ENCODE data around the gene SOD1. TPM values are rescaled to one million over a fixed set of nuclear protein-coding genes. Genes with fewer than 3 reads are reported as not detected.

The SOD1 gene
- total and polyA plus RNA-seq, 2 donors (not counting 3 experiments of a cell fraction or from before 2014, with no cell fraction given), result 198 to 268 TPM

- H3K27me3 ChIP-seq (ENCODE audit: control insufficient read depth in 2 of 2, insufficient read depth in 2 of 2, low read length in 2 of 2), result no peaks in the 10 kb centered on the region
- no TSS peak for BruUV-seq (replicated peaks)
- H3K9me3 ChIP-seq (replicated peaks; ENCODE audit: control insufficient read depth, insufficient read depth, low read length), result no peaks in the 10 kb centered on the region
- no peak overlapping the region for H3K4me3 ChIP-seq (replicated peaks in 1 of 3; ENCODE audit: insufficient read depth in 1 of 3, low read depth in 1 of 3, low read length in 3 of 3)
- no peak overlapping the region for H3K27ac ChIP-seq (ENCODE audit: insufficient read depth, low read depth, low read length)
- TF ChIP-seq JUN (IDR thresholded peaks at IDR 0.05; ENCODE audit: borderline replicate concordance, insufficient read depth, insufficient read length, low read depth), result no peak
- peaks cover 12% of the 10 kb centered on the region for H4K20me1 ChIP-seq (replicated peaks; ENCODE audit: control insufficient read depth, extremely low read depth, insufficient read depth, low read length)
- FAIRE-seq (no peak), DNase-seq (ENCODE audit: low read depth, low spot score) (peak; percentile 45)
- H3K79me2 ChIP-seq (ENCODE audit: control insufficient read depth, insufficient read depth, low read length), result peaks cover 98% of the 10 kb centered on the region
- no peaks in the 10 kb centered on the region for H3K9me1 ChIP-seq (replicated peaks; ENCODE audit: control insufficient read depth, extremely low read depth, insufficient read depth, low read length)
- CTCF ChIA-PET, result interaction anchor here (0.6 to 1.5 kb wide), 2 partner anchors 28 to 36 kb away, joined by 3 read pairs; no protein-coding TSS in a partner anchor
- no peak overlapping the region for H3K4me2 ChIP-seq (ENCODE audit: insufficient read depth, low read length)
- POLR2A ChIA-PET, result no interaction called here
- dilution Hi-C loops (cut with MboI; ENCODE audit: extremely low pct_ligation_motif_present, low sequenced_read_pairs), result no loop called here
- intact Hi-C loops (cut with micrococcal nuclease), result no loop called here
- H3K9ac ChIP-seq (replicated peaks; ENCODE audit: extremely low read depth, insufficient read depth, low read length), result no peak overlapping the region
- peaks cover 4% of the 10 kb centered on the region for H3K4me1 ChIP-seq (ENCODE audit: control insufficient read depth, extremely low read depth, insufficient read depth, low read length)
- H3K36me3 ChIP-seq (ENCODE audit: control insufficient read depth in 2 of 2, extremely low read depth in 1 of 2, insufficient read depth in 2 of 2, low read length in 2 of 2), result no peaks in the 10 kb centered on the region
- H2AFZ ChIP-seq (ENCODE audit: low read depth, low read length), result no peak overlapping the region
Measured at GRCh38 chr21:31710586-31710985, 51.1 kb downstream of the SOD1 start.

- ChIA-PET POLR2A (no interaction called here), CTCF (interaction anchor here (0.6 to 1.5 kb wide), 2 partner anchors 27 to 37 kb away, joined by 3 read pairs; no protein-coding TSS in a partner anchor)
- H4K20me1 ChIP-seq (replicated peaks; ENCODE audit: control insufficient read depth, extremely low read depth, insufficient read depth, low read length), result peaks cover 10% of the 10 kb centered on the region
- TF ChIP-seq CTCF (IDR thresholded peaks at IDR 0.05; ENCODE audit: extremely low read depth in 1 of 2, insufficient read depth in 1 of 2, low read depth in 1 of 2, low read length in 2 of 2) (no peak), EZH2 (IDR thresholded peaks at IDR 0.05; ENCODE audit: borderline replicate concordance, low read depth, low read length, severe bottlenecking) (no peak)
- peaks cover 4% of the 10 kb centered on the region for H3K4me1 ChIP-seq (ENCODE audit: control insufficient read depth, extremely low read depth, insufficient read depth, low read length)
- H2AFZ ChIP-seq (ENCODE audit: low read depth, low read length), result no peak overlapping the region
- H3K36me3 ChIP-seq (ENCODE audit: control insufficient read depth in 2 of 2, extremely low read depth in 1 of 2, insufficient read depth in 2 of 2, low read length in 2 of 2), result no peaks in the 10 kb centered on the region
- no peak for DNase-seq (ENCODE audit: low read depth, low spot score)
- no peaks in the 10 kb centered on the region for H3K9me1 ChIP-seq (replicated peaks; ENCODE audit: control insufficient read depth, extremely low read depth, insufficient read depth, low read length)
- dilution Hi-C loops (cut with MboI; ENCODE audit: extremely low pct_ligation_motif_present, low sequenced_read_pairs) (no loop called here), intact Hi-C loops (cut with micrococcal nuclease) (no loop called here)
- no peaks in the 10 kb centered on the region for H3K9me3 ChIP-seq (replicated peaks; ENCODE audit: control insufficient read depth, insufficient read depth, low read length)
- no TSS peak for BruUV-seq (replicated peaks)
- no peak overlapping the region for H3K4me2 ChIP-seq (ENCODE audit: insufficient read depth, low read length)
- H3K79me2 ChIP-seq (ENCODE audit: control insufficient read depth, insufficient read depth, low read length), result peaks cover 98% of the 10 kb centered on the region
- H3K27me3 ChIP-seq (ENCODE audit: control insufficient read depth in 2 of 2, insufficient read depth in 2 of 2, low read length in 2 of 2), result no peaks in the 10 kb centered on the region
- no peak overlapping the region for H3K27ac ChIP-seq (ENCODE audit: insufficient read depth, low read depth, low read length)
- FAIRE-seq, result no peak
- H3K4me3 ChIP-seq (replicated peaks in 1 of 3; ENCODE audit: insufficient read depth in 1 of 3, low read depth in 1 of 3, low read length in 3 of 3), result no peak overlapping the region
- H3K9ac ChIP-seq (replicated peaks; ENCODE audit: extremely low read depth, insufficient read depth, low read length), result no peak overlapping the region
Measured at GRCh38 chr21:31711326-31711725, 51.8 kb downstream of the SOD1 start.

Data from endothelial cell of umbilical vein (primary cell).